Cardiac fibroblast (primary cell): ENCODE data around the gene NTRK2.

Experiments
- DNase-seq, 2 donors: peaks; one replicate each; pipeline versions ENCODE4 v3.0.0 to v3.0.0-alpha.2; 2010; ENCODE audit warnings: low read depth in 2 of 2
- H3K4me3 ChIP-seq, 2 donors: replicated peaks in 1 of 2; 1 replicate in 1 of 2; 2 replicates in 1 of 2; pipeline ENCODE4 v1.5.1; 2011; ENCODE audit warnings: low read depth in 2 of 2, low read length in 2 of 2, mild to moderate bottlenecking in 2 of 2, moderate library complexity in 1 of 2
- CTCF ChIP-seq: IDR thresholded peaks from one replicate; pipeline ENCODE4 v1.5.1; 2011; ENCODE audit warnings: low read depth, mild to moderate bottlenecking, low read length, inconsistent platforms

The NTRK2 gene

GRCh38 chr9:84828046-84828445, 158.5 kb downstream of the NTRK2 start:
- TF ChIP-seq CTCF: no peak
- no peak overlapping the region for H3K4me3 ChIP-seq
- DNase-seq: no peak

GRCh38 chr9:84829471-84829870, 159.9 kb downstream of the NTRK2 start:
- no peak overlapping the region for H3K4me3 ChIP-seq
- TF ChIP-seq CTCF: no peak
- no peak for DNase-seq

GRCh38 chr9:84829997-84830696, 160.6 kb downstream of the NTRK2 start:
- no peak for DNase-seq
- no peak overlapping the region for H3K4me3 ChIP-seq
- no peak for TF ChIP-seq CTCF

GRCh38 chr9:84831377-84831776, 161.8 kb downstream of the NTRK2 start:
- no peak for TF ChIP-seq CTCF
- no peak for DNase-seq
- H3K4me3 ChIP-seq: no peak overlapping the region

GRCh38 chr9:84832453-84832852, 162.9 kb downstream of the NTRK2 start:
- no peak for DNase-seq
- no peak overlapping the region for H3K4me3 ChIP-seq
- TF ChIP-seq CTCF: no peak

GRCh38 chr9:84834426-84834825, 164.9 kb downstream of the NTRK2 start:
- no peak for TF ChIP-seq CTCF
- DNase-seq: no peak
- no peak overlapping the region for H3K4me3 ChIP-seq

GRCh38 chr9:84835745-84836144, 166.2 kb downstream of the NTRK2 start:
- H3K4me3 ChIP-seq: no peak overlapping the region
- no peak for TF ChIP-seq CTCF
- no peak for DNase-seq
